Neural progenitor cell (in vitro differentiated cells): ENCODE results near the gene SDK1. TPM values are rescaled to one million over a fixed set of nuclear protein-coding genes. Genes with fewer than 3 reads are reported as not detected.

Experiments
- DNase-seq: peaks from one replicate; pipeline ENCODE4 v3.0.0-alpha.2; 2016; ENCODE audit warnings: low spot score
- H2AFZ ChIP-seq: fragments of 200-600 bp; sonication (generic); replicated peaks from 2 replicates; pipeline ENCODE4 v1.6.1; 2016; ENCODE audit warnings: antibody characterized with exemption
- H3F3A ChIP-seq: fragments of 200-600 bp; sonication (generic); 2 replicates; pipeline ENCODE4 v1.6.1; 2016; ENCODE audit warnings: antibody characterized with exemption, low read depth
- H3K27ac ChIP-seq: fragments of 200-600 bp; sonication (generic); 2 replicates; pipeline ENCODE4 v1.5.1; 2016; ENCODE audit warnings: mild to moderate bottlenecking
- H3K27me3 ChIP-seq: fragments of 200-600 bp; sonication (generic); 2 replicates; pipeline ENCODE4 v1.6.1; 2016; ENCODE audit warnings: mild to moderate bottlenecking, moderate library complexity
- H3K36me3 ChIP-seq: fragments of 200-600 bp; sonication (generic); 2 replicates; pipeline ENCODE4 v1.5.1; 2016
- H3K4me1 ChIP-seq: fragments of 200-600 bp; sonication (generic); 2 replicates; pipeline ENCODE4 v1.6.1; 2016; ENCODE audit warnings: mixed run types
- H3K4me2 ChIP-seq: fragments of 200-600 bp; sonication (generic); 2 replicates; pipeline ENCODE4 v1.6.1; 2016
- H3K4me3 ChIP-seq: fragments of 200-600 bp; sonication (generic); 2 replicates; pipeline ENCODE4 v1.5.1; 2016
- H3K79me2 ChIP-seq: fragments of 200-600 bp; sonication (generic); 2 replicates; pipeline ENCODE4 v1.6.1; 2016; ENCODE audit warnings: low read depth
- H3K9ac ChIP-seq: fragments of 200-600 bp; sonication (generic); 2 replicates; pipeline ENCODE4 v1.6.1; 2016
- H3K9me3 ChIP-seq: fragments of 200-600 bp; sonication (generic); 2 replicates; pipeline ENCODE4 v1.5.1; 2016; ENCODE audit warnings: low read depth
- H4K20me1 ChIP-seq: fragments of 200-600 bp; sonication (generic); 2 replicates; pipeline ENCODE4 v1.6.1; 2016; ENCODE audit warnings: low read depth
- H3K27ac Mint-ChIP-seq: 3 replicates; pipeline ENCODE4 v1.8.0; 2021; ENCODE audit warnings: mixed read lengths
- H3K27me3 Mint-ChIP-seq: 2 replicates; pipeline ENCODE4 v1.8.0; 2022; ENCODE audit warnings: low read depth, mild to moderate bottlenecking, inconsistent platforms, moderate library complexity, mixed read lengths; ENCODE audit not compliant: insufficient read depth
- H3K36me3 Mint-ChIP-seq: 3 replicates; pipeline ENCODE4 v1.8.0; 2021; ENCODE audit warnings: mixed read lengths
- H3K4me1 Mint-ChIP-seq: 3 replicates; pipeline ENCODE4 v1.8.0; 2021; ENCODE audit warnings: mixed read lengths
- H3K4me3 Mint-ChIP-seq: 3 replicates; pipeline ENCODE4 v1.8.0; 2021; ENCODE audit warnings: mild to moderate bottlenecking, moderate library complexity, mixed read lengths
- H3K9me3 Mint-ChIP-seq: 3 replicates; pipeline ENCODE4 v1.8.0; 2020; ENCODE audit warnings: mixed read lengths
- CTCF ChIP-seq: fragments of 200-600 bp; sonication (generic); IDR thresholded peaks from 2 replicates; pipeline ENCODE4 v1.5.1; 2017; ENCODE audit warnings: antibody characterized with exemption, mild to moderate bottlenecking
- EZH2 ChIP-seq: fragments of 200-600 bp; sonication (generic); IDR thresholded peaks from 2 replicates; pipeline ENCODE4 v1.6.1; 2017; ENCODE audit warnings: antibody characterized with exemption, mild to moderate bottlenecking, moderate library complexity
- EZH2phosphoT487 ChIP-seq: fragments of 200-600 bp; sonication (generic); IDR thresholded peaks from 2 replicates; pipeline ENCODE4 v1.6.1; 2017; ENCODE audit warnings: antibody characterized with exemption
- total RNA-seq: library from RNA; depleted of rRNA; stranded (reverse); fragments of >200 nt; gene quantifications from 2 replicates; pipeline ENCODE4 v1.2.3, GENCODE V29; 2015; ENCODE audit warnings: low replicate concordance

Gene SDK1
- total RNA-seq, 1 donor from 2014 or later = 4.9 TPM

- no peak overlapping the region for H3K4me3 Mint-ChIP-seq
- no peak overlapping the region for H3K4me2 ChIP-seq
- H3K27ac Mint-ChIP-seq = no peak overlapping the region
- DNase-seq = no peak
- H3K27me3 Mint-ChIP-seq = no peaks in the 10 kb centered on the region
- H3K9me3 ChIP-seq = no peaks in the 10 kb centered on the region
- peaks cover 12% of the 10 kb centered on the region for H3K4me1 Mint-ChIP-seq
- H3F3A ChIP-seq = no peaks in the 10 kb centered on the region
- no peaks in the 10 kb centered on the region for H3K79me2 ChIP-seq
- H3K4me3 ChIP-seq = no peak overlapping the region
- no peak overlapping the region for H3K9ac ChIP-seq
- no peaks in the 10 kb centered on the region for H3K27me3 ChIP-seq
- no peaks in the 10 kb centered on the region for H3K36me3 ChIP-seq
- no peak overlapping the region for H2AFZ ChIP-seq
- H3K9me3 Mint-ChIP-seq = no peaks in the 10 kb centered on the region
- H3K27ac ChIP-seq = no peak overlapping the region
- no peaks in the 10 kb centered on the region for H4K20me1 ChIP-seq
- H3K36me3 Mint-ChIP-seq = peaks cover 5% of the 10 kb centered on the region
- H3K4me1 ChIP-seq = peaks cover 14% of the 10 kb centered on the region
- no peak for TF ChIP-seq EZH2
- TF ChIP-seq CTCF = no peak
- no peak for TF ChIP-seq EZH2phosphoT487
Measured at GRCh38 chr7:3436746-3437145, 135.7 kb downstream of the SDK1 start.

- Mint-ChIP-seq H3K4me3 (no peak overlapping the region), H3K36me3 (peaks cover 5% of the 10 kb centered on the region), H3K27ac (no peak overlapping the region), H3K27me3 (no peaks in the 10 kb centered on the region), H3K9me3 (no peaks in the 10 kb centered on the region), H3K4me1 (peaks cover 12% of the 10 kb centered on the region)
- TF ChIP-seq CTCF = no peak
- no peak for TF ChIP-seq EZH2phosphoT487
- TF ChIP-seq EZH2 = no peak
- Histone ChIP-seq H4K20me1 (no peaks in the 10 kb centered on the region), H3K9ac (no peak overlapping the region), H3K27me3 (no peaks in the 10 kb centered on the region), H3K9me3 (no peaks in the 10 kb centered on the region), H3K4me1 (peaks cover 14% of the 10 kb centered on the region), H3F3A (no peaks in the 10 kb centered on the region), H3K79me2 (no peaks in the 10 kb centered on the region), H3K4me2 (no peak overlapping the region), H2AFZ (no peak overlapping the region), H3K4me3 (no peak overlapping the region), H3K36me3 (no peaks in the 10 kb centered on the region), H3K27ac (no peak overlapping the region)
- no peak for DNase-seq
Measured at GRCh38 chr7:3437467-3437866, 136.4 kb downstream of the SDK1 start.

- Histone ChIP-seq H4K20me1 (no peaks in the 10 kb centered on the region), H3K27ac (no peak overlapping the region), H3K79me2 (no peaks in the 10 kb centered on the region), H2AFZ (no peak overlapping the region), H3K27me3 (no peaks in the 10 kb centered on the region), H3K9ac (no peak overlapping the region), H3K4me1 (peaks cover 14% of the 10 kb centered on the region), H3K4me3 (no peak overlapping the region), H3F3A (no peaks in the 10 kb centered on the region), H3K9me3 (no peaks in the 10 kb centered on the region), H3K4me2 (no peak overlapping the region), H3K36me3 (no peaks in the 10 kb centered on the region)
- H3K27ac Mint-ChIP-seq = no peak overlapping the region
- H3K4me1 Mint-ChIP-seq = peaks cover 12% of the 10 kb centered on the region
- TF ChIP-seq EZH2 (no peak), CTCF (no peak), EZH2phosphoT487 (no peak)
- H3K27me3 Mint-ChIP-seq = no peaks in the 10 kb centered on the region
- no peak for DNase-seq
- no peak overlapping the region for H3K4me3 Mint-ChIP-seq
- H3K9me3 Mint-ChIP-seq = no peaks in the 10 kb centered on the region
- H3K36me3 Mint-ChIP-seq = peaks cover 5% of the 10 kb centered on the region
Measured at GRCh38 chr7:3438352-3438751, 137.3 kb downstream of the SDK1 start.
